Heart right ventricle (tissue), 16 donors: Measurements from ENCODE around the gene MAPK11. TPM values are rescaled to one million over a fixed set of nuclear protein-coding genes. Genes with fewer than 3 reads are reported as not detected.
A peak's percentile ranks its signal among the peaks of the same experiment; 100 is the strongest.

Experiments
- ATAC-seq, 8 donors: fragments of 200-7000 bp; cut with Tn5 transposase; one replicate each; pipeline ENCODE4 v1.9.1; 2020; ENCODE audit warnings: mild to moderate bottlenecking in 8 of 8, moderate library complexity in 8 of 8, moderate number of reproducible peaks in 1 of 8
- DNase-seq, 2 donors: peaks; one replicate each; pipeline ENCODE4 v3.0.0-alpha.2; 2020
- H3K27ac ChIP-seq, 10 donors: fragments of 200-600 bp; sonication (generic) in 2 of 10; one replicate each; pipeline versions ENCODE4 v1.5.0 to v1.8.0; 2020 to 2022; ENCODE audit warnings: mild to moderate bottlenecking in 3 of 10
- H3K27me3 ChIP-seq, 7 donors: fragments of 200-600 bp; one replicate each; pipeline ENCODE4 v1.8.0; 2021 to 2022; ENCODE audit warnings: mild to moderate bottlenecking in 2 of 7
- H3K36me3 ChIP-seq, 9 donors: fragments of 200-600 bp; sonication (generic) in 1 of 9; one replicate each; pipeline versions ENCODE4 v1.5.0 to v1.8.0; 2020 to 2022; ENCODE audit warnings: mild to moderate bottlenecking in 2 of 9
- H3K4me1 ChIP-seq, 9 donors: fragments of 200-600 bp; sonication (generic) in 1 of 9; one replicate each; pipeline versions ENCODE4 v1.5.0 to v1.8.0; 2020 to 2022; ENCODE audit warnings: mild to moderate bottlenecking in 4 of 9
- H3K4me3 ChIP-seq, 10 donors: fragments of 200-600 bp; sonication (generic) in 2 of 10; one replicate each; pipeline versions ENCODE4 v1.5.0 to v1.8.0; 2020 to 2022; ENCODE audit warnings: mild to moderate bottlenecking in 7 of 10, moderate library complexity in 2 of 10
- H3K9me3 ChIP-seq, 11 donors: fragments of 200-600 bp in 10 of 11; sonication (generic) in 2 of 11; one replicate each; pipeline versions ENCODE4 v1.5.0 to v1.8.0; 2013 to 2022; ENCODE audit warnings: mild to moderate bottlenecking in 2 of 11, control low read depth in 1 of 11, moderate library complexity in 1 of 11
- WGBS, 2 donors: extraction: QIAGEN DNeasy Blood & Tissue Kit; methylation state at CpG; one replicate each; pipeline ENCODE4 v1.1.7; 2013; ENCODE audit warnings: inconsistent platforms in 1 of 2; 5-methylcytosine and 5-hydroxymethylcytosine counted together
- intact Hi-C, 10 donors: fragments of 100-400 bp; cut with DNase I; formaldehyde crosslinking; loops; one replicate each; pipeline versions ENCODE4 v1.11.1 to v1.14.2; 2022
- polyA plus RNA-seq, 2 donors: library from polyadenylated mRNA; stranded (reverse); fragments of 200-250 nt; gene quantifications; one replicate each; pipeline ENCODE4 v1.2.3, GENCODE V29; 2013
- total RNA-seq, 10 donors: library from RNA; stranded (reverse); fragmentation: NEBNext Ultra II Directional in 3 of 10; extraction: Animal tissue kit (Norgen Biotek cat#: 25700) in 3 of 10; gene quantifications; one replicate each; pipeline versions ENCODE4 v1.2.1 to v1.2.4, GENCODE V29; 2021 to 2023
- TF ChIP-seq, protein P1 (sequence below), 9 donors: fragments of 200-600 bp; sonication (generic) in 2 of 9; IDR thresholded peaks; one replicate each; pipeline versions ENCODE4 v1.5.0 to v1.8.0; 2021 to 2022; ENCODE audit warnings: antibody characterized with exemption in 9 of 9, mild to moderate bottlenecking in 5 of 9, moderate library complexity in 1 of 9
- donor health status: Arrhythmogenic right ventricular cardiomyopathy.
- donor health status: ischemic (EF 13 %, LVEDD 7.1; RV severe dilation, severe dysfunction).
- donor health status: healthy with polysubstance abuse.
- donor health status: DM: no; HTN: yes; CAD: no.
- donor health status: DM: no; HTN: no; CAD: no.
- donor health status: ischemic (EF 25% LVEDD 6.9; RV normal size, moderate dysfunction).
- donor health status: ischemic (EF 25% LVEDD 5.7; RV mildly dilated, moderate dysfunction).
- donor health status: healthy.
- donor health status: DM: yes; HTN: yes; CAD: no.
- donor health status: Ischemic cardiomyopathy.
- donor health status: ischemic (EF 35%, LVEDD 5.7; RV mildly dilated, moderate dysfunction).
- donor health status: nonischemic (EF 11% LVEDD 7.7; RV severe dilation, severe dysfunction).
- donor health status: DM: yes; HTN: yes; CAD: no.
- donor health status: PGD.
- donor health status: ischemic (EF 29% LVEDD 5.4; RV normal size, mild dysfunction).
- donor health status: nonischemic (EF 23%, LVEDD 6.1; RV moderate dilation, normal function).

Gene MAPK11
- total and polyA plus RNA-seq, 12 donors = 4.3 to 18.0 (median 7.2) TPM

DNA sequence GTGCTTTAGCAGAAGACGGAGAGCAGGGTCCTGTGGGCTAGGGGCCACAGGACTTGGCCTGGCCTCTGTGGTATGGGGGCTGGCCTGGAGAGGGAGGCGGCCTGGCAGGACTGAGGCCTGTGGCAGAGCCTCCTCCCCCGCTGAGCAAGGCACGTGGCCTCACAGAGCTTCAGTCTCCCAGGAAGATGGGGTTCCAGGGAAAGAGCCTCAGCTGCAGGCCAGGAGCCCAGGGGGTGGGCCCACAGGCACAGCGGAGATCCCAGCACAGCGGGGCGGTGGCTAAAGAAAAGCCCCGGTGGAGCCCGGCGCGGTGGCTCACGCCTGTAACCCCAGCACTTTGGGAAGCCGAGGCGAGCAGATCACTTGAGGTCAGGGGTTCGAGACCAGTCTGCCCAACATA is 10.9 kb downstream of the MAPK11 start:
- no peak for DNase-seq

DNA sequence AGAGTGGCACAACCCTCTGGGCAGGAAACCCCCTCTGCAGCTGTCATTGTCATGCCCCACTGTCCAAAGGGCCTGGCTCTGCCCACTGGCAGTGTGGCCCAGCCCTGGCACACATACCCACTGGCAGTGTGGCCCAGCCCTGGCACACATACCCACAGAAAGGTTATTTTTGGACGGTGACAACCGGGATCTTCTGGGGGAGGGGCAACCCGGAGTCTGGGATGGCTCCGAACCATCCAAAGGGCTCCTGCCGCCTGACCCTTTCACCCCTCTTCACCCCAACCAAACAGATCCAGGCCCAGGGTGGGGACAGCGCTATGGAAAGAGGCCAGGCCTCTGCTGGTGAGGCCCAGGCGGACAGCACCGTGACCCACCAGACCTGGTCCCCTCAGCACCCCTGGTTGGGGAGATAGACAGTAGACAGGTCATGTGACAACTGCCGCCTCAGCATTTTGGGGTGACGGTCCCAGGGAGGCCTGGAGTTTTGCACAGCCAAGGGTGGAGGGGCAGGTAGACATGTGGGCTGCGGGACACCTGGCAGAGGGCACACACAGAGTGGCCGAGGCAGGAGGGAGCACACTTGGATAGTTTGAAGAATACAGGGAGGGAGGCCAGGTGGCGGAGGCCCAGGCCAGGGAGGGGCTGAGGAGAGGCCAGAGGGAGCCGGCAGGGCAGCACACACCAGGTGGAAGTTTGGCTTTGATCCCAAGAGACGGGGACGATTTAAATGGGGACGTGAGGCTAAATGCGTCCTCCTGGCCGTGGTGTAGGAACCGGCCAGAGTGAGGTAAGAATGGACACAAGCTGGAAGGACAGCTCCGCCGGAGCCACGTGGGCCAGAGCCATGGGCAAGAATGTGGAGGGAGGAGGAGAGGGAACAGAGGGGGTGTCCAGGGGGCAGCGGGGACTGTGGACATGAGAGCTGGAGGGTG is 11.6 kb downstream of the MAPK11 start:
- peaks cover 0 to 31% (median 0%) of the 10 kb centered on the region in 7 donors for H3K27me3 ChIP-seq
- TF ChIP-seq, protein P1, sequence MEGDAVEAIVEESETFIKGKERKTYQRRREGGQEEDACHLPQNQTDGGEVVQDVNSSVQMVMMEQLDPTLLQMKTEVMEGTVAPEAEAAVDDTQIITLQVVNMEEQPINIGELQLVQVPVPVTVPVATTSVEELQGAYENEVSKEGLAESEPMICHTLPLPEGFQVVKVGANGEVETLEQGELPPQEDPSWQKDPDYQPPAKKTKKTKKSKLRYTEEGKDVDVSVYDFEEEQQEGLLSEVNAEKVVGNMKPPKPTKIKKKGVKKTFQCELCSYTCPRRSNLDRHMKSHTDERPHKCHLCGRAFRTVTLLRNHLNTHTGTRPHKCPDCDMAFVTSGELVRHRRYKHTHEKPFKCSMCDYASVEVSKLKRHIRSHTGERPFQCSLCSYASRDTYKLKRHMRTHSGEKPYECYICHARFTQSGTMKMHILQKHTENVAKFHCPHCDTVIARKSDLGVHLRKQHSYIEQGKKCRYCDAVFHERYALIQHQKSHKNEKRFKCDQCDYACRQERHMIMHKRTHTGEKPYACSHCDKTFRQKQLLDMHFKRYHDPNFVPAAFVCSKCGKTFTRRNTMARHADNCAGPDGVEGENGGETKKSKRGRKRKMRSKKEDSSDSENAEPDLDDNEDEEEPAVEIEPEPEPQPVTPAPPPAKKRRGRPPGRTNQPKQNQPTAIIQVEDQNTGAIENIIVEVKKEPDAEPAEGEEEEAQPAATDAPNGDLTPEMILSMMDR (IDR thresholded peaks at IDR 0.05) = no peak
- peaks cover 6 to 48% (median 21%) of the 10 kb centered on the region in 9 donors for H3K4me1 ChIP-seq
- DNase-seq (peak; percentile 53 to 68), ATAC-seq (peak; percentile 32 to 84 (median 74))
- WGBS, 2 donors = 63 to 70% methylated on average over 24 of the region's 24 CpGs
- H3K36me3 ChIP-seq = peaks cover 0 to 16% (median 0%) of the 10 kb centered on the region in 9 donors
- H3K4me3 ChIP-seq = no peak overlapping the region
- intact Hi-C loops = loop anchor here in 1 of 10 donors (5.0 kb wide), 1 partner anchor 79 kb away; no protein-coding TSS in a partner anchor
- H3K27ac ChIP-seq = peak overlapping the region in 5 of 10 donors; percentile 17 to 65 (median 52)
- no peaks in the 10 kb centered on the region for H3K9me3 ChIP-seq

More for the DNA sequence above, 10.9 kb downstream of the MAPK11 start:
- TF ChIP-seq, protein P1 (IDR thresholded peaks at IDR 0.05) = no peak
- H3K9me3 ChIP-seq = no peaks in the 10 kb centered on the region
- intact Hi-C loops = loop anchor here in 1 of 10 donors (5.0 kb wide), 1 partner anchor 78 kb away; no protein-coding TSS in a partner anchor
- H3K36me3 ChIP-seq = peaks cover 0 to 17% (median 0%) of the 10 kb centered on the region in 9 donors
- no peak overlapping the region for H3K4me3 ChIP-seq
- peak overlapping the region in 3 of 10 donors; percentile 52 to 65 (median 54) for H3K27ac ChIP-seq
- H3K4me1 ChIP-seq = peaks cover 6 to 48% (median 21%) of the 10 kb centered on the region in 9 donors
- peaks cover 0 to 32% (median 0%) of the 10 kb centered on the region in 7 donors for H3K27me3 ChIP-seq
- ATAC-seq = no peak
- 94 to 95% methylated on average over 15 of the region's 15 CpGs for WGBS, 2 donors

DNA sequence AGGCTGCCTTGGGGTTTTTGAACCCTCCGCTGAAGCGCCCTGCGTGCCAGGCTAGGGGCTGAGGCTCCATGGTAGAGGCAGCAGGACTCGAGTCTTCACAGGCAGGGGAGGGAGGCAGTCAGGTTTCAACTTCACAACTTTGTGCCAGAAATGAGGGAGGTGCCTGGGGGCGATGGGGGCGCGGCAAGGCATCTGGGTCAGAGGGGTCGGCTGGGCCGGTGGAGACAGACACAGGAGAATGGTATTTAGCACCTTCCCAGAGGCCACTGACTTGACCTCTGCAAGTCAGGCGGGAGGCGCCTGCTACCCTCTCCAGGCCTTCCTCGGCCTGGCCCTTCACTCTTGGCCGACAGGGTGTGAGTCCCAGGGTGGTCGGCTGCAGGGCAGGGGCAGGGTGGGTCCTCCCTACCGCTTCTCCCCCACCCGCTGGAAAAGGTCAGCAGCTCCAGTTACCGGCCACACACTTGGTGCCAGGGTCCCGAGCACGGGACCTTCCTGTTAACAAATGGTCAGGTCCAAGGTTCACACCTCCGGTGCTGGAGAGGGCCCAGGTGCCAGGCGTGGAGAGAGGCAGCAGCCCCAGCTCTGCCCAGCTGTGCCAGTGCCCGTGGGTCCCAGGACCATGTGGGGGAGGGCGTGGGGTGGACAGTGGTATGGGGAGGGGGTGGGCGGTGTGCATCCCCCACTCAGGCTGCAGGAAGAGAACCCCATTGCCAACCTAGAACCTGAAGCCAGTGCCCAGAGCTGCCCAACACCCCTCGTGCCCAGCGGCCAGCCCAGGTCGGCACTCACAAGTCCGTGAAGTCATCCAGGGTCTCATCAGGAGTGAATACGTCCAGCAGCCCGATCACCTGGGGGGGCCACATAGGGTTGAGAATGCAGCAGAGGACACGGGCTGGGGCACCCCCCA is 12.5 kb downstream of the MAPK11 start:
- peak in 3 of 8 donors; percentile 0 to 3 (median 1) for ATAC-seq
- Histone ChIP-seq H3K4me1 (peaks cover 6 to 42% (median 20%) of the 10 kb centered on the region in 9 donors), H3K9me3 (no peaks in the 10 kb centered on the region), H3K27me3 (peaks cover 0 to 21% (median 0%) of the 10 kb centered on the region in 7 donors), H3K36me3 (peaks cover 0 to 18% (median 0%) of the 10 kb centered on the region in 9 donors), H3K27ac (peak overlapping the region in 5 of 10 donors; percentile 17 to 52 (median 31)), H3K4me3 (no peak overlapping the region)
- intact Hi-C loops = loop anchor here in 1 of 10 donors (5.0 kb wide), 1 partner anchor 80 kb away; no protein-coding TSS in a partner anchor
- no peak for DNase-seq
- TF ChIP-seq, protein P1 (IDR thresholded peaks at IDR 0.05) = no peak
- WGBS, 2 donors = 66 to 69% methylated on average over 31 of the region's 31 CpGs
